SU-DHL-6 (cell line): ENCODE data around the gene PDLIM5.

Experiments used
- H2AFZ ChIP-seq: fragments of 200-600 bp; sonication (generic); 2 replicates; pipeline ENCODE4 v1.6.1; 2014; ENCODE audit warnings: low read depth, mild to moderate bottlenecking, moderate library complexity, mixed read lengths, antibody characterized with exemption, low read length; ENCODE audit not compliant: severe bottlenecking
- H3F3A ChIP-seq: fragments of 200-600 bp; shearing (Covaris generic); 2 replicates; pipeline ENCODE4 v1.6.0; 2016; ENCODE audit warnings: antibody characterized with exemption, mild to moderate bottlenecking; ENCODE audit not compliant: insufficient read depth
- H3K27ac ChIP-seq: fragments of 200-600 bp; sonication (generic); 2 replicates; pipeline ENCODE4 v1.5.1; 2016; ENCODE audit warnings: low read depth, mild to moderate bottlenecking, low read length, moderate library complexity, mixed read lengths
- H3K27me3 ChIP-seq: fragments of 200-600 bp; sonication (generic), shearing (Covaris generic); 2 replicates; pipeline ENCODE4 v1.6.0; 2014; ENCODE audit warnings: mild to moderate bottlenecking, low read length
- H3K36me3 ChIP-seq: fragments of 200-600 bp; sonication (generic); 2 replicates; pipeline ENCODE4 v1.6.1; 2014; ENCODE audit warnings: mild to moderate bottlenecking, low read length, mixed read lengths
- H3K4me2 ChIP-seq: fragments of 300-600, 200-600 bp; shearing (Covaris generic), sonication (generic); 2 replicates; pipeline ENCODE4 v1.6.0; 2014; ENCODE audit warnings: low read length, low read depth, mild to moderate bottlenecking; ENCODE audit not compliant: poor library complexity, severe bottlenecking
- H3K4me3 ChIP-seq: fragments of 200-600 bp; sonication (generic); 2 replicates; pipeline ENCODE4 v1.5.1; 2014; ENCODE audit warnings: antibody characterized with exemption, low read length, mild to moderate bottlenecking, mixed read lengths; ENCODE audit not compliant: insufficient read depth, poor library complexity, severe bottlenecking
- H3K79me2 ChIP-seq: fragments of 200-600 bp; sonication (generic); 2 replicates; pipeline ENCODE4 v1.6.1; 2014; ENCODE audit warnings: mild to moderate bottlenecking, low read length, moderate library complexity; ENCODE audit not compliant: insufficient read depth
- H3K9ac ChIP-seq: fragments of 200-600 bp; sonication (generic); 2 replicates; pipeline ENCODE4 v1.7.0; 2014; ENCODE audit warnings: mild to moderate bottlenecking, low read length
- H3K9me2 ChIP-seq: fragments of 200-600 bp; sonication (generic); replicated peaks from 2 replicates; pipeline ENCODE4 v1.6.1; 2014; ENCODE audit warnings: low read length; ENCODE audit not compliant: insufficient read depth
- H3K9me3 ChIP-seq: fragments of 200-600 bp; sonication (generic); 2 replicates; pipeline ENCODE4 v1.6.1; 2014; ENCODE audit warnings: low read length, mixed read lengths; ENCODE audit not compliant: insufficient read depth
- H4K20me1 ChIP-seq: fragments of 200-600 bp; sonication (generic); 2 replicates; pipeline ENCODE4 v1.6.1; 2014; ENCODE audit warnings: low read depth, mild to moderate bottlenecking, antibody characterized with exemption, low read length, moderate library complexity, mixed read lengths
- CTCF ChIP-seq: fragments of 200-600 bp; sonication (generic); IDR thresholded peaks from one replicate; pipeline ENCODE4 v1.5.1; 2017; ENCODE audit warnings: antibody characterized with exemption, mild to moderate bottlenecking, low read length, moderate library complexity; ENCODE audit not compliant: insufficient read depth, poor library complexity, severe bottlenecking
- EZH2phosphoT487 ChIP-seq: fragments of 200-600 bp; sonication (generic), shearing (Covaris generic); conservative IDR thresholded peaks from 2 replicates; pipeline ENCODE4 v1.6.1; 2018; ENCODE audit warnings: mild to moderate bottlenecking, antibody characterized with exemption, low read length, moderate library complexity, mixed read lengths

The PDLIM5 gene

GRCh38 chr4:94650134-94650495, 198.4 kb downstream of the PDLIM5 start:
- H3K27me3 ChIP-seq = no peaks in the 10 kb centered on the region
- H3K9ac ChIP-seq = no peak overlapping the region
- TF ChIP-seq EZH2phosphoT487 (no peak), CTCF (no peak)
- no peaks in the 10 kb centered on the region for H3K9me2 ChIP-seq
- no peaks in the 10 kb centered on the region for H4K20me1 ChIP-seq
- H3K79me2 ChIP-seq = no peaks in the 10 kb centered on the region
- no peak overlapping the region for H2AFZ ChIP-seq
- H3K4me2 ChIP-seq = no peak overlapping the region
- no peak overlapping the region for H3K27ac ChIP-seq
- no peak overlapping the region for H3K4me3 ChIP-seq
- H3K36me3 ChIP-seq = no peaks in the 10 kb centered on the region
- H3F3A ChIP-seq = no peaks in the 10 kb centered on the region
- H3K9me3 ChIP-seq = no peaks in the 10 kb centered on the region

- H3K9ac ChIP-seq = no peak overlapping the region
- H3K9me3 ChIP-seq = no peaks in the 10 kb centered on the region
- no peaks in the 10 kb centered on the region for H3K79me2 ChIP-seq
- no peaks in the 10 kb centered on the region for H3K9me2 ChIP-seq
- TF ChIP-seq EZH2phosphoT487 = no peak
- TF ChIP-seq CTCF = no peak
- no peaks in the 10 kb centered on the region for H3K27me3 ChIP-seq
- H3K4me2 ChIP-seq = no peak overlapping the region
- no peaks in the 10 kb centered on the region for H3K36me3 ChIP-seq
- no peaks in the 10 kb centered on the region for H3F3A ChIP-seq
- no peak overlapping the region for H3K4me3 ChIP-seq
- H2AFZ ChIP-seq = no peak overlapping the region
- H4K20me1 ChIP-seq = no peaks in the 10 kb centered on the region
- no peak overlapping the region for H3K27ac ChIP-seq
Measured at GRCh38 chr4:94650690-94651089, 198.9 kb downstream of the PDLIM5 start.

GRCh38 chr4:94653095-94653649, 201.4 kb downstream of the PDLIM5 start:
- no peak overlapping the region for H3K4me2 ChIP-seq
- no peaks in the 10 kb centered on the region for H3K9me3 ChIP-seq
- H3K9me2 ChIP-seq = no peaks in the 10 kb centered on the region
- no peak overlapping the region for H3K27ac ChIP-seq
- H2AFZ ChIP-seq = no peak overlapping the region
- H3K4me3 ChIP-seq = no peak overlapping the region
- H3K27me3 ChIP-seq = no peaks in the 10 kb centered on the region
- no peak overlapping the region for H3K9ac ChIP-seq
- H3K79me2 ChIP-seq = no peaks in the 10 kb centered on the region
- H4K20me1 ChIP-seq = no peaks in the 10 kb centered on the region
- no peaks in the 10 kb centered on the region for H3K36me3 ChIP-seq
- TF ChIP-seq CTCF = no peak
- no peak for TF ChIP-seq EZH2phosphoT487
- no peaks in the 10 kb centered on the region for H3F3A ChIP-seq
